MM.1S (cell line): ENCODE measurements around the gene ERI3.

Source experiments
- DNase-seq: peaks from one replicate; pipeline ENCODE4 v3.0.0-alpha.2; 2015
- H2AFZ ChIP-seq: fragments of 300-600 bp; sonication (generic); 2 replicates; pipeline ENCODE4 v1.6.0; 2016; ENCODE audit warnings: antibody characterized with exemption, low read length
- H3F3A ChIP-seq: fragments of 300-600 bp; sonication (generic); 2 replicates; pipeline ENCODE4 v1.6.1; 2016; ENCODE audit warnings: mild to moderate bottlenecking, antibody characterized with exemption, low read length, moderate library complexity, mixed read lengths; ENCODE audit not compliant: insufficient read depth
- H3K27ac ChIP-seq: fragments of 300-600 bp; sonication (generic); 2 replicates; pipeline ENCODE4 v1.5.1; 2016; ENCODE audit warnings: mild to moderate bottlenecking, low read length
- H3K27me3 ChIP-seq: fragments of 300-600 bp; sonication (generic); replicated peaks from 2 replicates; pipeline ENCODE4 v1.6.0; 2016; ENCODE audit warnings: low read length; ENCODE audit not compliant: insufficient read depth
- H3K36me3 ChIP-seq: fragments of 300-600 bp; sonication (generic); replicated peaks from 2 replicates; pipeline ENCODE4 v1.6.1; 2016; ENCODE audit warnings: mild to moderate bottlenecking, low read length, mixed read lengths; ENCODE audit not compliant: insufficient read depth
- H3K4me1 ChIP-seq: fragments of 300-600 bp; sonication (generic); 2 replicates; pipeline ENCODE4 v1.6.1; 2016; ENCODE audit warnings: low read length, mixed read lengths
- H3K4me2 ChIP-seq: fragments of 300-600 bp; sonication (generic); 2 replicates; pipeline ENCODE4 v1.6.0; 2016; ENCODE audit warnings: low read depth, low read length
- H3K4me3 ChIP-seq: fragments of 300-600 bp; sonication (generic); 2 replicates; pipeline ENCODE4 v1.5.1; 2016; ENCODE audit warnings: low read length, mixed read lengths
- H3K79me2 ChIP-seq: fragments of 300-600 bp; sonication (generic); 2 replicates; pipeline ENCODE4 v1.6.1; 2016; ENCODE audit warnings: mixed run types, low read length, mixed read lengths
- H3K9ac ChIP-seq: fragments of 300-600 bp; sonication (generic); 2 replicates; pipeline ENCODE4 v1.6.1; 2016; ENCODE audit warnings: low read length, mixed read lengths
- H3K9me2 ChIP-seq: fragments of 300-600 bp; sonication (generic); replicated peaks from 2 replicates; pipeline ENCODE4 v1.6.1; 2016; ENCODE audit warnings: mild to moderate bottlenecking, low read length, mixed read lengths; ENCODE audit not compliant: insufficient read depth
- H3K9me3 ChIP-seq: fragments of 300-600 bp; sonication (generic); replicated peaks from 2 replicates; pipeline ENCODE4 v1.6.1; 2016; ENCODE audit warnings: mild to moderate bottlenecking, low read length, mixed read lengths; ENCODE audit not compliant: insufficient read depth
- H4K20me1 ChIP-seq: fragments of 300-600 bp; sonication (generic); 2 replicates; pipeline ENCODE4 v1.6.1; 2016; ENCODE audit warnings: mild to moderate bottlenecking, low read length, moderate library complexity, mixed read lengths; ENCODE audit not compliant: insufficient read depth
- EZH2 ChIP-seq: fragments of 300-600 bp; sonication (generic); optimal IDR thresholded peaks from 2 replicates; pipeline ENCODE3; 2017; ENCODE audit warnings: low read depth, mild to moderate bottlenecking, antibody characterized with exemption, low read length, mixed read lengths
- EZH2phosphoT487 ChIP-seq: fragments of 300-600 bp; sonication (generic); IDR thresholded peaks from 2 replicates; pipeline ENCODE4 v1.6.1; 2018; ENCODE audit warnings: antibody characterized with exemption, low read length
- TF ChIP-seq, protein P1 (sequence below): fragments of 300-600 bp; sonication (generic); IDR thresholded peaks from 2 replicates; pipeline ENCODE4 v1.5.1; 2016; ENCODE audit warnings: antibody characterized with exemption, low read length, mixed read lengths

ERI3 gene

DNA sequence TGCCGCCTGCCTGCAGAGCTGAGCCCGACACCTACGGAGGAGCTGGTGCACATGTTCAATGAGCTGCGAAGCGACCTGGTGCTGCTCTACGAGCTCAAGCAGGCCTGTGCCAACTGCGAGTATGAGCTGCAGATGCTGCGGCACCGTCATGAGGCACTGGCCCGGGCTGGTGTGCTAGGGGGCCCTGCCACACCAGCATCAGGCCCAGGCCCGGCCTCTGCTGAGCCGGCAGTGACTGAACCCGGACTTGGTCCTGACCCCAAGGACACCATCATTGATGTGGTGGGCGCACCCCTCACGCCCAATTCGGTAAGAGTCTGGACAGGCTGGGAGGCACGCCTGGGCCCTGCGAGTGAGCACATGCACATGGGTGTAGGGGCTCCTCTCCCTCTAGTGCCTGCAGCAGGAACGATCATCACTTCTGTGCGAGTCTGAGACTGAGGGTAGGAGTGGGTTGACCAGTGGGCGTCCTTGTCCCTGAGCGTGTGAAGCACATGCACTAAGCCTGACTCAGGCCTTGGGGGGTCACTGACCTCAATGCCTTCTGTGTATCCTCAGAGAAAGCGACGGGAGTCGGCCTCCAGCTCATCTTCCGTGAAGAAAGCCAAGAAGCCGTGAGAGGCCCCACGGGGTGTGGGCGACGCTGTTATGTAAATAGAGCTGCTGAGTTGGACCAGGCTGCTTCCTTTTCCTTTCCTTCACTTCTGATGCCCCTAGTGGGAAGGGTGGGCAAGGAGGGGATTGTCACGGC lies 134.9 kb downstream of the ERI3 start:
- H3K36me3 ChIP-seq, result no peaks in the 10 kb centered on the region; the same call in 1 of the 2 replicates
- no peaks in the 10 kb centered on the region for H3K9me3 ChIP-seq
- H3K4me2 ChIP-seq, result no peak overlapping the region
- no peak overlapping the region for H3K9ac ChIP-seq
- H2AFZ ChIP-seq, result no peak overlapping the region
- DNase-seq, result no peak
- H3F3A ChIP-seq, result no peaks in the 10 kb centered on the region
- no peaks in the 10 kb centered on the region for H4K20me1 ChIP-seq
- no peaks in the 10 kb centered on the region for H3K79me2 ChIP-seq
- no peaks in the 10 kb centered on the region for H3K9me2 ChIP-seq
- TF ChIP-seq EZH2 (no peak), EZH2phosphoT487 (no peak)
- TF ChIP-seq, protein P1, sequence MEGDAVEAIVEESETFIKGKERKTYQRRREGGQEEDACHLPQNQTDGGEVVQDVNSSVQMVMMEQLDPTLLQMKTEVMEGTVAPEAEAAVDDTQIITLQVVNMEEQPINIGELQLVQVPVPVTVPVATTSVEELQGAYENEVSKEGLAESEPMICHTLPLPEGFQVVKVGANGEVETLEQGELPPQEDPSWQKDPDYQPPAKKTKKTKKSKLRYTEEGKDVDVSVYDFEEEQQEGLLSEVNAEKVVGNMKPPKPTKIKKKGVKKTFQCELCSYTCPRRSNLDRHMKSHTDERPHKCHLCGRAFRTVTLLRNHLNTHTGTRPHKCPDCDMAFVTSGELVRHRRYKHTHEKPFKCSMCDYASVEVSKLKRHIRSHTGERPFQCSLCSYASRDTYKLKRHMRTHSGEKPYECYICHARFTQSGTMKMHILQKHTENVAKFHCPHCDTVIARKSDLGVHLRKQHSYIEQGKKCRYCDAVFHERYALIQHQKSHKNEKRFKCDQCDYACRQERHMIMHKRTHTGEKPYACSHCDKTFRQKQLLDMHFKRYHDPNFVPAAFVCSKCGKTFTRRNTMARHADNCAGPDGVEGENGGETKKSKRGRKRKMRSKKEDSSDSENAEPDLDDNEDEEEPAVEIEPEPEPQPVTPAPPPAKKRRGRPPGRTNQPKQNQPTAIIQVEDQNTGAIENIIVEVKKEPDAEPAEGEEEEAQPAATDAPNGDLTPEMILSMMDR, result no peak
- H3K4me3 ChIP-seq, result no peak overlapping the region
- H3K27me3 ChIP-seq, result no peaks in the 10 kb centered on the region
- no peaks in the 10 kb centered on the region for H3K4me1 ChIP-seq
- H3K27ac ChIP-seq, result no peak overlapping the region

GRCh38 chr1:44219301-44219626 lies 135.8 kb downstream of the ERI3 start:
- Histone ChIP-seq H3K27ac (no peak overlapping the region), H3K9ac (no peak overlapping the region)
- TF ChIP-seq EZH2 (no peak), EZH2phosphoT487 (no peak)
- TF ChIP-seq, protein P1, result no peak

DNA sequence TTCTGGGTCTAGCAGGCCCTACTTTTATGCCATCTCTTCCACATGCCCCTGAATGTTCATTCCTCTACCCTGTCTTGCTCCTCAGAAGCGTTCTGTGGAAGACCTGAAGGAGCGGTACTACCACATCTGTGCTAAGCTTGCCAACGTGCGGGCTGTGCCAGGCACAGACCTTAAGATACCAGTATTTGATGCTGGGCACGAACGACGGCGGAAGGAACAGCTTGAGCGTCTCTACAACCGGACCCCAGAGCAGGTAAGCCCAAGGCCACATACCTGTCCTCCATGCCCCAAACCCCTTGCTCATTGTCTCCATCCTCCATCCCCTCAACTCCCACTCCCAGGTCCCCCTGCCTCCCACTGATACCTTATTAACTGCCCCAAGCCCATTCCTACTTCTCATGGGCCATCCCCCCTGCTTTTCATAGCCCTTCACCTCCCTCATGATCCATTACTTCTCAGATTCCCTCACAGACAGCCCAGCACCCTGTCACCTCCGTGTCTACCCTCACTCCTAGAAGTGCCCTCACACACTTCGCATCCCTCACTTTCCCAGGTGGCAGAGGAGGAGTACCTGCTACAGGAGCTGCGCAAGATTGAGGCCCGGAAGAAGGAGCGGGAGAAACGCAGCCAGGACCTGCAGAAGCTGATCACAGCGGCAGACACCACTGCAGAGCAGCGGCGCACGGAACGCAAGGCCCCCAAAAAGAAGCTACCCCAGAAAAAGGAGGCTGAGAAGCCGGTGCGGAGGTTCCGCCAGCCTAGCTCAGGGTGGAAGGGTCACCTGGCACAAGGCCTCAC lies 136.4 kb downstream of the ERI3 start:
- Histone ChIP-seq H4K20me1 (no peaks in the 10 kb centered on the region), H3K27ac (no peak overlapping the region), H3K4me2 (no peak overlapping the region), H3K4me1 (no peaks in the 10 kb centered on the region), H3K9ac (no peak overlapping the region), H3K27me3 (no peaks in the 10 kb centered on the region), H3K79me2 (peaks cover 5% of the 10 kb centered on the region), H3F3A (no peaks in the 10 kb centered on the region), H3K9me2 (no peaks in the 10 kb centered on the region), H3K9me3 (no peaks in the 10 kb centered on the region), H3K36me3 (no peaks in the 10 kb centered on the region; the same call in 1 of the 2 replicates), H2AFZ (no peak overlapping the region), H3K4me3 (no peak overlapping the region)
- no peak for DNase-seq
- TF ChIP-seq, protein P1, result no peak
- TF ChIP-seq EZH2, result no peak
- TF ChIP-seq EZH2phosphoT487, result no peak

More at GRCh38 chr1:44219301-44219626, 135.8 kb downstream of the ERI3 start:
- Histone ChIP-seq H3K79me2 (no peaks in the 10 kb centered on the region), H3K4me1 (no peaks in the 10 kb centered on the region), H3K27me3 (no peaks in the 10 kb centered on the region), H3K36me3 (no peaks in the 10 kb centered on the region; the same call in 1 of the 2 replicates), H4K20me1 (no peaks in the 10 kb centered on the region), H3K4me2 (no peak overlapping the region), H3K9me3 (no peaks in the 10 kb centered on the region), H2AFZ (no peak overlapping the region), H3K9me2 (no peaks in the 10 kb centered on the region), H3F3A (no peaks in the 10 kb centered on the region), H3K4me3 (no peak overlapping the region)
- no peak for DNase-seq
